Thoracic aorta (tissue), 2 donors: Measurements from ENCODE around the gene FAM131C. TPM values are rescaled to one million over a fixed set of nuclear protein-coding genes. Genes with fewer than 3 reads are reported as not detected.

Experiments
- ATAC-seq: fragments of 150-250 bp; one replicate; pipeline ENCODE4 v1.8.0; 2017; ENCODE audit warnings: low read depth; ENCODE audit not compliant: insufficient number of reproducible peaks, low FRiP score
- DNase-seq: peaks from one replicate; pipeline ENCODE4 v3.0.0-alpha.2; 2020; ENCODE audit warnings: low spot score
- H3K27ac ChIP-seq, 2 donors: fragments of 200-600 bp; sonication (generic); 1 replicate in 1 of 2; 2 replicates in 1 of 2; pipeline ENCODE4 v1.5.1; 2016; ENCODE audit warnings: mild to moderate bottlenecking in 2 of 2, moderate library complexity in 2 of 2
- H3K27me3 ChIP-seq: fragments of 200-600 bp; sonication (generic); replicated peaks from 2 replicates; pipeline ENCODE4 v1.6.0; 2016; ENCODE audit warnings: mild to moderate bottlenecking; ENCODE audit not compliant: insufficient read depth
- H3K36me3 ChIP-seq: fragments of 200-600 bp; sonication (generic); one replicate; pipeline ENCODE4 v1.5.1; 2016
- H3K4me1 ChIP-seq, 2 donors: fragments of 200-600 bp; sonication (generic); 1 replicate in 1 of 2; 2 replicates in 1 of 2; pipeline versions ENCODE4 v1.5.1 to v1.6.0; 2016; ENCODE audit warnings: low read depth in 2 of 2, mild to moderate bottlenecking in 1 of 2; ENCODE audit not compliant: control insufficient read depth in 1 of 2
- H3K4me3 ChIP-seq: fragments of 200-600 bp; sonication (generic); 2 replicates; pipeline ENCODE4 v1.5.1; 2016; ENCODE audit warnings: mild to moderate bottlenecking
- H3K9me3 ChIP-seq: fragments of 200-600 bp; sonication (generic); 2 replicates; pipeline ENCODE4 v1.5.1; 2016
- total RNA-seq, 2 donors: library from RNA; depleted of rRNA; stranded (reverse); fragments of >200 nt; gene quantifications; one replicate each; pipeline versions ENCODE4 v1.1.0 to v1.2.3, GENCODE V29; 2016
- TF ChIP-seq, protein P1 (sequence below): fragments of 200-600 bp; sonication (generic); IDR thresholded peaks from one replicate; pipeline ENCODE4 v1.5.1; 2019; ENCODE audit warnings: antibody characterized with exemption

FAM131C gene
- total RNA-seq, 2 donors from 2014 or later = not detected

DNA sequence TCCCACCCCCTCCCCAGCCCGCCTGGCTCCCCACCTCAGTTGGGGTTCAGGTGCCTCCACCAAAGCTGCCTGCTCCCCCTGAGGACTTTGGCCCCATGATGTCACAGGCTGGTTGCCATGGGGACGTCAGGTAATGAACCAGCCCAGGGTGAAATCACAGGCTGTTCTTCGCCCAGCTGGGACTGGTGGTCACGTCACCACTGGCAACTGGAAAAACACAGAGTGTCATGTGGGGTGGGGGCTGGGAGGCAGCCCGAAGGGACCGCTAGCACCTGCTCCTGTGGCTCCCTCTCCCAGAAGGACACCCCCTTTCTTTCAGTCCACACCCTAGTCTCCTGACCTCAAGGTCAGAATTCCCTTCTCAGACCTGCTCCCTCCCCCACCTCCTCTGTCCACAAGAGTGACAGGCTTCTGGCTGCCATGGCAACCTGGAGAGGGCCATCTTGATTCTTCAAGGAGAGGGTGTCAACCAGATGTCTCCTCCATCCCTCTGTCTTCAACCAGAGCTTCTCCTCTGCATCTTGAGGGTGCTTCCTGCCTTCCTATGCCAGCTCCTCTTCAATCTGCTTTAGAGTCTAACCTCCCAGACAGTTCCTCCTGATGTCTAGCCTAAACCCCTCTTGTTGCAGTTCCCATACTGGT, 6.2 kb downstream of the FAM131C start:
- H3K4me3 ChIP-seq = no peak overlapping the region
- peaks cover 4 to 23% of the 10 kb centered on the region in 2 donors for H3K4me1 ChIP-seq
- no peaks in the 10 kb centered on the region for H3K36me3 ChIP-seq
- DNase-seq (no peak), ATAC-seq (no peak)
- no peak overlapping the region for H3K27ac ChIP-seq
- no peaks in the 10 kb centered on the region for H3K27me3 ChIP-seq
- H3K9me3 ChIP-seq = no peaks in the 10 kb centered on the region
- TF ChIP-seq, protein P1, sequence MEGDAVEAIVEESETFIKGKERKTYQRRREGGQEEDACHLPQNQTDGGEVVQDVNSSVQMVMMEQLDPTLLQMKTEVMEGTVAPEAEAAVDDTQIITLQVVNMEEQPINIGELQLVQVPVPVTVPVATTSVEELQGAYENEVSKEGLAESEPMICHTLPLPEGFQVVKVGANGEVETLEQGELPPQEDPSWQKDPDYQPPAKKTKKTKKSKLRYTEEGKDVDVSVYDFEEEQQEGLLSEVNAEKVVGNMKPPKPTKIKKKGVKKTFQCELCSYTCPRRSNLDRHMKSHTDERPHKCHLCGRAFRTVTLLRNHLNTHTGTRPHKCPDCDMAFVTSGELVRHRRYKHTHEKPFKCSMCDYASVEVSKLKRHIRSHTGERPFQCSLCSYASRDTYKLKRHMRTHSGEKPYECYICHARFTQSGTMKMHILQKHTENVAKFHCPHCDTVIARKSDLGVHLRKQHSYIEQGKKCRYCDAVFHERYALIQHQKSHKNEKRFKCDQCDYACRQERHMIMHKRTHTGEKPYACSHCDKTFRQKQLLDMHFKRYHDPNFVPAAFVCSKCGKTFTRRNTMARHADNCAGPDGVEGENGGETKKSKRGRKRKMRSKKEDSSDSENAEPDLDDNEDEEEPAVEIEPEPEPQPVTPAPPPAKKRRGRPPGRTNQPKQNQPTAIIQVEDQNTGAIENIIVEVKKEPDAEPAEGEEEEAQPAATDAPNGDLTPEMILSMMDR = no peak

DNA sequence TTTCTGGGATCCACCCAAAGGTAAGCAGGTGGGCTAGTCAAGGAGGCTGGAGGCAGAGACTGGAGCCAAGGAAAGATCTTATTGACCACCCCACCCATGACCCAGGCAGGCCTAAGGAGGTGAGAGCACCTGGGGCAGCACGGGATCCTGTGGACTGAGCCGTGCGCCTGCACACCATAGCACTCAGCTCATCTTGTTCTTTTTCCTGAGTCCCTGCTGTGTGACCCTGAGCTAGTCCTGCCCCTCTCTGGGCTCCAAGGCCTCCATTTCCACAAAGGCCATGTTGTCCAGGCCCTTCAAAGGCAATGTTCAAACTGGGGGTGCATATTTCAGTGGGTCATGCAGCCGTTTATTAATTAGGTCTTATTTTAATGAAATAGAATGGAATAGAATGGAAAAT, 7.2 kb downstream of the FAM131C start:
- TF ChIP-seq, protein P1 = no peak
- DNase-seq (no peak), ATAC-seq (no peak)
- Histone ChIP-seq H3K27ac (no peak overlapping the region), H3K27me3 (no peaks in the 10 kb centered on the region), H3K4me1 (peaks cover 4 to 23% of the 10 kb centered on the region in 2 donors), H3K36me3 (no peaks in the 10 kb centered on the region), H3K4me3 (no peak overlapping the region), H3K9me3 (no peaks in the 10 kb centered on the region)

DNA sequence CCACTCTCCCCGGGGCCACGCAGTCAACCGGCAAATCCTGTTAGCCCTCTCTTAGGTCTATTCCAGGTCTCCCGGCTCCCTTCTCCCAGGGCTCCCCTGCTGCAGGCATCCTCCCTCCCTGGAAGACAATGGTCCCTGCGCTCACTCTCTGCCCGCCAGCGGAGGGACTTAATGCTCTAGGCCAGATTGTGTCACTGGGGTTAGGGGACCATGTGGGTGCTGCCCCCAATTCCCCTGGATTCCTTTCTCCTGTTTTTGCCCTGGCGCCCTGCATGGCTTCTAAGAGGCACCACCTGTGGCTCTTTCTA, 8.2 kb downstream of the FAM131C start:
- TF ChIP-seq, protein P1 = no peak
- no peak for ATAC-seq
- H3K9me3 ChIP-seq = no peaks in the 10 kb centered on the region

DNA sequence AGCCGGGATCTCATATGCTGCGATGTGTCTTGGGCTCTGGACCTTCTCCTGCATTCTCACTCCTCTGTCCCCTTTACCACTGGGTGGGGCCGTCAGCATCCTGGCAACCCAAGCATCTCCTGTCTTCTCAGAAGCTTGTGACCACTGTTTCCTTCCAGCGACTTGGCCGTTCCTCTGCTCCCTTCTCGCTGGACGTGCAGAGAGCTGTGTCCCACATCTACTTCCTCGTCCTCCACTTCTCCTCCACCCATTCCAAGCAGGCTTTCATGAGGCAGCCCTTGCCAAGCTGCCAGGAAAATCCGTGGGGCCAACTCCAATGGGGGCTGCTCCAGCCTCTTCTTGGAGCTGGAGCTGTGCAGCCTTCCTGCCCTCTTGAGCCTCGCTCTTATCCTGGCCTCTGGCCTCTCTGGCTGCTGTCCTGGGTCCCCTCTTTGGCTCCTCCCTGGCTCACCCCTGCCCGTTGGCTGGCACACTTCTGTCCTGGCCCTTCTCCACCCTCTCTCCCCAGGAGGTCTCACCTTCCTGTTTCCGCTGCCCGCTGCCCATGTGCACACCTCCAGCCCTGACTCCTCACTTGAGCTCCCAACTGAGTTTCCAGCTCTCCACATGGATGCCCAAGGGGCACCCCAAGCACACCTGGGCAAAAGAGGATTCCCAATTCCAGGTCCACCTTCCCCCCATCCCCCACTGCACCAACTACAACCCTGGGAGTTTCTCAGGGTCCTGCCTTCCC, 8.7 kb downstream of the FAM131C start:
- DNase-seq (no peak), ATAC-seq (no peak)
- Histone ChIP-seq H3K36me3 (no peaks in the 10 kb centered on the region), H3K27ac (no peak overlapping the region), H3K9me3 (no peaks in the 10 kb centered on the region), H3K4me3 (no peak overlapping the region), H3K4me1 (peaks cover 4 to 23% of the 10 kb centered on the region in 2 donors), H3K27me3 (no peaks in the 10 kb centered on the region)
- TF ChIP-seq, protein P1 = no peak

More for the DNA sequence above, 8.2 kb downstream of the FAM131C start:
- peaks cover 4 to 23% of the 10 kb centered on the region in 2 donors for H3K4me1 ChIP-seq
- no peak overlapping the region for H3K27ac ChIP-seq
- H3K4me3 ChIP-seq = no peak overlapping the region
- no peaks in the 10 kb centered on the region for H3K27me3 ChIP-seq
- DNase-seq = no peak
- H3K36me3 ChIP-seq = no peaks in the 10 kb centered on the region

DNA sequence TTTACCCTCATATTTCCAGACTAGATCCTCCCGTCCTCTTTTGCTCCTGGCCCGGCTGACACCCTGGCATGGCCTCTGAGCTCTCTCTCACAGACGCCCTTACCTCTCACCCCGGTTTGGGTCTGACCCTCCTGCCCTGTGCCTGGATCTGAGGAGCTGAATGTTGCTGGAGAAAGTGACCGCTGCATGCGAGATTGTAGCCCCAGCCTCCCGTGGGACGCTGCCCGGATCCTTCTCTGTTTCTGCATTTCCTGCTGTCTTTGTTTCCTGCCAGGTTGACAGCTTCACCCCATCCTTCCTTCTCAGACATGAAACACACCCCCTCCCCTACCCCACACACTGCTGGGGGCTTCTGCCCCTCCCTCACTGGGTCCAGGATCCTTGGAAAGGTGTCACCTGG, 9.5 kb downstream of the FAM131C start:
- ATAC-seq (no peak), DNase-seq (no peak)
- peaks cover 4 to 23% of the 10 kb centered on the region in 2 donors for H3K4me1 ChIP-seq
- H3K27ac ChIP-seq = no peak overlapping the region
- TF ChIP-seq, protein P1 = no peak
- no peaks in the 10 kb centered on the region for H3K9me3 ChIP-seq
- H3K4me3 ChIP-seq = no peak overlapping the region
- no peaks in the 10 kb centered on the region for H3K27me3 ChIP-seq
- no peaks in the 10 kb centered on the region for H3K36me3 ChIP-seq
